NCI-H187 (cell line): ENCODE results near the gene PRKCE.

ENCODE experiments used
- DNase-seq, 2 experiments: peaks; one replicate each; lab custom pipeline; 2025; lab: John Stamatoyannopoulos, UW

The PRKCE gene

DNA sequence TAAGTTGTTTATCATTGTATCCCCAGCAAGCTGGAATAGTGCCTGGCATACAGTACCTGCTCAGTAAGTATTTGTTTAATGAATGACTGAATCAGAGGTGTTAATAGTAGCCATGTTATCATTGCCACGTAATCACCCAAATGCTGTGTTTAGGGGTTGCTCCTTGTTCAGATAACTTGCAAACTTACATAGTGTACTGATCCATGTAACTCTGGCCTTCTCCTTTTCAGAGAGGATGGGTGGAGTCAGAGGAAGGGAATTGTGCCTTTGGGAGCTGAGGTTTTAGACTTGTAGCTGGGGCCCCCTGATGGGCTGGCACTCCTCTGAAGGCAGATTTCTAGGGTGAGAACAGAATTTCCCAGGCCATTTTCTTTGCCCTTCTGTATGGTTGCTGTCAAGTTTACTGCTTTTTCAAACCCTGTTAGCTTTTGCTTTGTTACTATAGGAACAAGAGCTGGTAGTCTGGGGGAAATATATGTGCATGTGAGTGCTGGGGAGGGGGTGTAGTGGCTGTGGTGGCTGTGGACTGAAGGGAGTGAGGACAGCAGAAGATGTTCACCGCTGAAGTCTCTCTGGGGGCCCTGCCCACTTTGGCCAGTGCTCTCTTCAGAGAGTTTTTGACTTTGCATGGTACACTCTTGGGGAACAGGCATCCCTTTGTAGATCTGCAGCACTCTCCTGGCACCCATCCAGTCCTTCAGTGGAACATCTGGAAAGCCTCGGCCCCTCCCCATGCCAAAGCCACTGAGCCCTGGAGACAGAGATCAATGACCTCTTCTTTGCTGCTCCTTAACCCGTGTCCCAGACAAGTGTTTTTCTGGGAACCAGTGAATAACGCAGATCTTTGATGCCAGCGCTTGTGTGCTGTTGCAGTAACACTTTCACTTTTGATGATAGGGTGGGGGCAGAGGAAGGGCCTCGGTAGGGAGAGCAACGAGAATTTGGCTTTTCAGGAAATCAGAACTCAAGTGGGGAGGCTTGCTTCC, 209.0 kb downstream of the PRKCE start:
- DNase-seq = no peak

DNA sequence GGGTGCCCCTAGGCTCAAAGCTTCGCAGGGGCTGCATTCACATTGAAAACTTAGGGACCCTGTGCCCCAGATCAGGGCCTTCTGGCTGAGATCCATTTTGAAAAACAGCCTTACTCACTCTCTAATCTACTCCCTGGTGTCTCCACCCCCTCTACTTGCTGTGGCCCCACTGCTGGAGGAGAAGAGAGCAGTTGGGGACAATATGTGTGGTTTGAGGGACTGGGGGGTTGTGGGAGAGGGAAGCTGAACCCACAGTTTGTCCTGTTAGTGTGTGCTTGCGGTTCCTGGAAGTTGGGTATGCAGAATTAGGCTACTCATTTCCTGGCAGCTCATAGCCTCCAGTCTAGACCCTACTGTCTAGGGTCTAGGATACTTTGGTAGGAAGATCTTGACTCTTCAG, 211.4 kb downstream of the PRKCE start:
- DNase-seq = no peak

DNA sequence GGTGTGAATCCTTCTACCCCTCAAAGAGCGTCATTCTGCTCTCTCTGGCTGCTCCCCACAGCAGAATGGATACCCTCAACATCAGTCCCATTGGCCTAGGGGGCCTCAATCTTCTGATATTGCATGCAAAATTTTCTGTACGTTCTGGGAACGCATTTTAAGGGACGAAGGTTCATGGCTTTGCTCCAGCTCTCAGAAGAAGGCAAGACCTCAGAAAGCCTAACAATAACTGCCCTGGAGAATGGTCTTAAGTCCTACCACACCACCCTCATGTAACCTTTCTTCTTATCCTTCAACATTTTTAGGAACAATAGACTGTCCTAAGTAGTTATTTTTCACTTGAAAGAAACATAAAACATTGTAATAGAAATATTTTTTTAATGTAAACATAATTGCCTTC, 212.6 kb downstream of the PRKCE start:
- no peak for DNase-seq

DNA sequence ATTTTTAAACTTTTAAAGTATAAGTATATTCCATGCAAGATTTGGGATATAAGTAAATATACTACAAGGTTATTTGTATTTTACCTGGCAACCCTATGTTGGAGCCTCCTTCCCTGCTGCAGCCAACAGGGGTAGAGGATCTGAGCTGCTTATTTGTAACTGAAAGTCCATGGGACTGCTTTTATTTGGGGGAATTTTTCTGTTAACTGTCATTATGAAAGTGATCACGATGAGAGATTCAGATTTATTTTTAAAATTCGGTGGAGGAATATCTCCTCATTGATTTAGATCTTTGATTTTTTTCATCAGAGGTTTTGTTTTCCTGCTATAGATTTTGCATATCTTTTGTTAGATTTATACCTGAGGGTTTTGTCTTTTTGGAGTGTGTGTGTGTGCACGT, 215.9 kb downstream of the PRKCE start:
- no peak for DNase-seq

DNA sequence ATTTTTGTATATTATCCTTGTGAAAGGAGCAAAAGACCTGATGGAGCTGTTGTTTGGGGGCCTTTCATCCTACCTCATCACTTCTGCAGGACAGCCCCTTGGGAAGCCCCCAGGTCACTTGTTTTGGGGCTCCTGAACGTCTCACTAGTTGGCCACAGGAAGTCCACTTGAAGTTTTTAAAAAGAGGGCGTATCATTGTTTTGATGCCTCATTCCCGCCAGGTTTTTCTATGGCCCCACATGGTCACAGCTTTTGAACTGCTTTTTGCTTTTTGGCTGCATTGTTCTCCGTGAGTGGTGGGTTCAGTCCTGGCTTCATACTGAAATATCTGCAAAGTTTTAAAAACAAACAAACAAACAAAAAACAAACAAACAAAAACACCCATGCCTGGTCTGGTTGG, 216.3 kb downstream of the PRKCE start:
- DNase-seq = no peak

DNA sequence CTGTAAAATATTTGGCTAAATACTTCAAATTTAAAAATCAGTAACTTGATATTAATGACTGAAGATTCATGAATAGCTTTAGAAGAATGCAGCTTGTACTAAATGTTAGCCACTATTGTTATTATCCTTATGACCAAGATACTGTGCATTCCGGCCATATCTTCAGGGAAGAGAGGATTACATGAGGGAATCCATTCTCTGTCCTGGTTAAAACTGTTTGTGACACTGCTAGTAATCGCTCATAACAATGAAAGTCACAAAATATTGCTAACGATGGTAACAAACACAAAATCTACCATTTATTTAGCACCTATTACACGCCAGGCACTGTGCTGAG, 217.7 kb downstream of the PRKCE start:
- no peak for DNase-seq

DNA sequence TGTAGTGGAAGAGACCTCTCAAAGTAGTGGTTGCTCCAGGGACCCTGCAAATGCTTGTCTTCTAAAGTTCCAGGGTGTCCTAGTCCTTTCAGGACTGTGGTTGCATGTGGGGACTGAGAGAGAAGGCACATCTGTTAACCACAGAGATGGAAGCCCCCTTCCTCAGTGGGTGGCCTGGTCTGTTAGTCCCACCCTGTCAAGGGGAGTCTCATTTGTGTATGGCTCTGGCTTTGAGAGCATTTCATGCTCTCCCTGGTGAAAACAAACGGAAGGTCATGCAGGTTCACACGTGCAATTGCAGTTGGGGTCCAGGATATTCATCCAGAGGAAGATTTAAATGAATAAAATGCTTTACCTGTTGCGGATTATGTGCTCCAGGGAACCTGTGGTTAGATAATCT, 219.6 kb downstream of the PRKCE start:
- DNase-seq = no peak

DNA sequence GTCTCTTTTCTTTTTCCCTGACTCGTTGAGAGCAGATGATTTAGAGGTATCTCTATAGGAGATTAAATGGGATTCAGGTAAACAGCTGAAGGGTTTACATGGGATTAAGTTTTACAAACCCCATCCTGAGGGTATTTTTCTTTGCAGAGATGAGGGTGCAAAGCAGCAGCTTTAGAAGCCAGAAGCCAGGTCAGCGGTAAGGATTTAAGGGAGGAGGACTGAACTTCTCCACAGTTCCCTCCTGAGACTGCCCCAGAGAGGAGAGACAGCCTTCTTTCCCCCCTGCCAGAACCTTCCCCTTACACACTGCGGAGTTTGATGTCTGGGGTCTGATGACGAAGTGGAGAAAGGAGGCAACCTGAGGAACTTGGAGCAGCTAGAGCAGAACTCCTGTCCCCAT, 220.1 kb downstream of the PRKCE start:
- DNase-seq = no peak

DNA sequence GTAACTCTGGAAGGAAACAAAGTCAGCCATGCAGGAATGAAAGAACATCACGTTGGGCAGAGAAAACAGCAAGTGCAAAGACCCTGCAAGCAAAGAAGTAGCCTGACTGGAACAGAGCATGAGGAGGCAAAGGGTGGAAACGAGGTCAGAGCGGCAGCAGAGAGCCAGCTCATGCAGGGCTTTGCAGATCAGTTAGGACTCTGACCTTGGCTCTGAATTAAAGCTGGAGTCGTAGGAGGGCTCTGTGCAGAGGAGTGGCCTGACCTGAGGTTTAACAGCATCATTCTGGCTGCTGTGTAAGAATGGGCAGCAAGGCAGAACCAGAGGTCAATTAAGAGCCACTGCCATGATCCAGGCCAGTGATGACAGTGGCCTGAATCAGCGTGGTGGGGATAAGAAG, 220.7 kb downstream of the PRKCE start:
- no peak for DNase-seq

DNA sequence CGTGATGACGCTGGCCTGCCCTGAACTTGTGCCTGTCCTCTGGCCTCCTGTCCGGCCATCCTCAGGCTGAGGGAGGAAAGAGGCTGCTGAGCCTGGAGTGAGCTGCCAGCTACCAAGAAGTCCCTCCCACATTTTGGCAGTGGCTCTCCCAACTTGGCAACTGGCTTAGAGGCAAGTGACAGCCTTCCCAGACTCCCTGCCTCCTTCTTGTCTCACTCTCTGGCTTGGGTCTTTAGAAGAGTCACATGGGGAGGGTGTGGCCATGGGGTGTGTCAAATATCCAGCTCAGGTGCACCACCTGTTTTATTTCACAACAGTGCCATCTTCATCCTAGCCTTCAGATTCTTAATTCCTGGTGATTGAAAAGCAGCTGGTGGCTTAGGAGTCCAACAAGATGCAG, 222.9 kb downstream of the PRKCE start:
- no peak for DNase-seq

DNA sequence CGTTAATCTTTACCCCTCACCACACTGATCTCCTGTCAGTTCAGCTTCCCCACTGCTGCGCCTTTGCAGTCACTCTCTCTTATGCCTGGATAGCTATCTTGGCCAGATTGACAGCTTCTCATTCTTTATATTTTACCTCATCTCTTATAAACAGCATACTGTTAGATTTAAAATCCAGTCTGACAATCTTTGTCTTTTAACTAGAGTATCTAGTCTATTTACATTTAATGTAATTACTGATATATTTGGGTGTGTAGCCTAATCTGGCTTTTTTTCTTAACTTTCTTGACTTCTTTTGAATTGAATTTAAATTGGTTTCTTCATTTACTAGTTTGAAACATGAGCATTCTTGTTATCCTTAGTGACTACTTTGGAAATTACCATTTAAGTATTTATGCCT, 225.1 kb downstream of the PRKCE start:
- DNase-seq = no peak

DNA sequence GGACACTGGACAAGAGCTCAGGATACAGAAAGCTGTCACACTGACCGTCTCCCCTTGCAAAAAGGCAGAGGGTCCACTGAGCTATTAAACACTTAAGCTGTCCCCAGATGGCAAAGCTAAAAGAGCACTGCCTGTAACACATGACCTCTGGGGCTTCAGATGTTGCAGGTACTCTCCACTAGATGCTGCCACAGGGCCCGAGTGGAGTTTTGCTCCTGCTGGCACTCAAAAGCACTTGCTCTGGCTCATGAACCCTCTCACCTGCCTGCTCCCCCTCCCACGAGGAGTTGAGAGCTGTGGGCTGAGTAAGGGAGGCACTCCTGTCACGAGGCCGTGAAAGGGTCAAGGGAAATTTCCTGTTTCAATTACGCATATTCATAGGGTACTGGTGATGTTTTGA, 227.9 kb downstream of the PRKCE start:
- no peak for DNase-seq

DNA sequence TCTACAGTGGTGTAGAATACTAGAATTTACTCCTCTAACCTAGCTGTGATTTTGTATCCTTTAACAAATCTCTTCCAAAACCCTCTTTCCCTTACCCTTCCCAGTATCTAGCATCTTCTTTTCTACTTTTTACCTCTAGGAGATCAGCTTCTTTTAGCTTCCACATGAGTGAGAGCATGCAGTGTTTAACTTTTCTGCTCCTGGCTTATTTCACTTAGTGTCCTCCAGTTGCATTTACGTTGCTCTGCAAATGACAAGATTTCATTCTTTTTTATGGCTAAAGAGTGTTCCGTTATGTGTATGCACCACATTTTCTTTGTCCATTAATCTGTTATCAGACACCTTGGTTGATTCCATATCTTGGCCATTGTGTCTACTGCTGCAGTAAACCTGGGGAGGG, 228.5 kb downstream of the PRKCE start:
- DNase-seq = no peak

DNA sequence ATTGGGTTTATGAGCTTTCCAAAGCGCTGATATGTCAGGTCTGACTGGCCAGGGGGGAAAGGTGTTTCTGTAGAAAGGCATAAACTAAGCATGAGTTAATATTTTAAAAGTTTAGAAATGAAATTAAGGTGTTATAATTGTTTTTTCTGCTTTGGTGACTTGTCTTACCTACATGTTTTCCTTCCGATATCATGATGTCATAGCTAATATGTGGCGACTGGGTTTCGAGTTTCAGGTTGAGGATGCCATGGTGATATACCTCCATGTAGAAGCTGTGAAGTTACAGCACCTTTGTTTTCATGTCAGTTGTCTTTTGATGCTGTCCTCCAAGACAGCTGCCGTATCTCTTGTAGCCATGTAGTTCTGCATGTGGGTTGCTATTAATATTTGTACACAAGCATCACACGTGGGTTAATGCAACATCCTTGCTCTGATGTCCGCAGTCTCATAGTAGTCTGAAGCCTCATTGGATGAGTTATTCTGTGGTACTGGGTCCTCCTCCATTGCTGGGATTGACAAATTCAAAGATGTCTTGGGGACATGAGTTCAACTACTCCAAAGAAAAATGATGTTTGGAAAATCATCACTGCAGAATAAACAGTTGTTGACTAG, 230.6 kb downstream of the PRKCE start:
- DNase-seq = no peak

DNA sequence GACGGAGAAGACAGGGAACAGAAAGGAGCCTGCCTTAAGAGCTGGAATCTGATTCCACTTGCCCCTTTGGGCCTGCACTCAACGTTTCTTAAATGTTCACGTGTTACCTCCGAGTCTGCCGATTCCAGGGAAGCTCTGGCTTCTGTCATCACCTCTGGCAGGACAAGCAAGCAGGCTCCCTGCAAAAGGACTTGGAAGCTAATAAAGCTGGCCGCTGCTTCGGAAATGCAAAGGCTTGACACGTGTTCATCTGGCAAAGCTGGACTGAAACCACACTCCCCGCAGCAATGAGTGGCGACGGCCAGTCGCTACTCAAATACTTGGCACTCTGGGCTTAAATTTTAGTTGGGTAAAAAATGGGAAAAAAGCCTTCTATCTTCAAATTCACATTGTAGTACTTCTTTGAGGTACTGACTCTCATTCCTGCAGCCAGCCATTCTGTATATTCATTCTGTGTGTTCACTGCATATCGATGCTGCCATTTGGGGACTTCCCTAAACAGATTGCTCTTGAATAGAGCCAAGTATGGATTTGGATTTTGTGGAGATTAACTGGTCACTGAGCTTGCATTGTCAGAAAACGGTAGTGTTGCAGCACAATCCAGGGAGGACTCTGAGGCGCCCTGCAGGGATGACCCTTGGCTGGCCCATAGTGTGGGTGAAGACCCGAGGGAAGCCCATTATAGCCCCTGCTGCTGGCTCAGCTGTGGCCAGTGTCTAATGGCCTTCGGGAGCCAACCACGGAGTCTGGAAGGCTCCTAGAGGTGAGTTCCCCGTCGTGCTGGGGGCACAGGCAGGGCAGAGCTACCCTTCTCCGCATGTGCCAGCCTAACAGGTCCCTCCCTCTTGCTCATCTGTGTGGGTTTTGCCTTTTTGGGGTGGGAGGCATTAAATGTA, 231.5 kb downstream of the PRKCE start:
- DNase-seq = no peak

DNA sequence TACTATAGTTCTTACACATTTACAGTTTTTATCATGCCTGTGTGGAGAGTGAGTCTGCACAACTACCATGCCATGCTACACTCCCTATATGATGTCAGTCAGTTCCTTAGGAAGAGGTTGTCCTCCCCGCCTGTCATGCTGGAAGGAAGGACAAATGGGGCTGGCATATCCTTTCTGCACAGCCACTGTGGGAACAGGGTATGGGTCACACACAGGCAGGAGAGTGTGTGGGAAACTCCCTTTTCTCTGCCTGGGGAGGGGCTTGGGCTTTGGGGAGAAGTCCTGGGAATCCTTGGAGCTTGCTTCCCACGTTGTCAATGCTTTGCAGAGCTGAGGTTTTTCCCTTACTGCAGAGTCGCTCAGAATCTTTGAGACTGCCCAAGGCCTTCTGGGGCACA, 232.1 kb downstream of the PRKCE start:
- DNase-seq = no peak

DNA sequence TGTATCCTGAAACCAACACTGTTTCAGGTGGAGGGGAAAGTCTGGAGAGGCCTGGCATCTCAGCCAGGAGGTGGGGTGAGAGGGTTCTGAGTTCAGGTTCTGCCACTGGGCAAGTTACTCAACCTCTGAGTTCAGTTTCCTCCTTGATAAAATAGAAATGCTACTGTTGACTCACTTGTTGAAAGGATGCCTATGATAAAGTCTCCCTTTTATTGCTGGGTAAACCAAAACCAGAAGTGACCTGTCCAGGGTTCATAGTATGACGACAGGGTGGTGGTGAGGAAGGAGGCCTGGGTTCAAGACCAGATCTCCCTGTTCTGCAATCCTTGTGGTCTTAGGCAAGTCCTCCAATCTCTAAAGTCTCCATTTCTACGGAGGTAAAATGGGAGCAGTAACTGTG, 232.7 kb downstream of the PRKCE start:
- DNase-seq = no peak

DNA sequence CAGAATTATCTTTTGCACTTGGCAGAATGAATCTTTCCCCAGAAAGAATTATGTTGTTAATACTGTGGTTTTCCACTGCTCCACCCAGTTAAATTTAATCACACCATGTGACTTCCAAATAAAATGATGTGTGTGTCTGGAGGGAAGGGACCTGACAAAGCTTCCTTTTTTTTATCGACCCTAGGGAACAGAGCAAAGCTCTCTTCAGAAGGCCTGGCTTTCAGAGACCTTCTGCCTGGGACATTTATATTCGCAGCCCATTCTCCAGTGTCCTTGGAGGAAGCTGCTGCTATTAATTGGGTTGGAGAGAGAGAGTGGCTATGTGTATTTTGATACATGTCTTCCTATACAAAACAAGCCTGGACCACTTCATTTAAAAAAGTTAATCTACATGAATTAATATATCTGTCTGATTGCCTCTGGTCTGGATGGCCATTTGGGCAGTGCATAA, 233.7 kb downstream of the PRKCE start:
- DNase-seq = no peak

DNA sequence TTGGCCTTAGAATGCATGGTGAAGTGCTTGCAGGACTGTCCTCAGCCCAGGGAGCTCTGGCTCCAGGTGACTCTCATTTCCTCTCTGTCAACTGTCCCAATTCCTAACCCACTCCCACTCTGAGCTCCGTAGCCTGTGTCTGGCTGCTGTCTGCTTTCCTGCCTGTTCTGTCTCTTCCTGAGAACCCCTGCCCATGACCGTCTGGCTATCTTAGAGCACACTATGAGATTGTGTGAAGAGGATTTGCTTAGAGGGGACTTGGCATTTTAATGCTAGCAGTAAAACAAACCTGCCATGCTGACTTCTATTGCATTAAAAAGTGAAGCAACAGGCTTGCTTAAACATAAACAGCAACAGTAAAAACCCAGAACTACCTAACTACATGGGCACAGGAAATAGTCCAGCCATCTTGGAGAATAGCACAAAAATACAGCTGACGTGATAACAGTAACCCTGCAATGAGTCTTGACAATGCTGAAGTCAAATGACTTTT, 234.7 kb downstream of the PRKCE start:
- DNase-seq = no peak

DNA sequence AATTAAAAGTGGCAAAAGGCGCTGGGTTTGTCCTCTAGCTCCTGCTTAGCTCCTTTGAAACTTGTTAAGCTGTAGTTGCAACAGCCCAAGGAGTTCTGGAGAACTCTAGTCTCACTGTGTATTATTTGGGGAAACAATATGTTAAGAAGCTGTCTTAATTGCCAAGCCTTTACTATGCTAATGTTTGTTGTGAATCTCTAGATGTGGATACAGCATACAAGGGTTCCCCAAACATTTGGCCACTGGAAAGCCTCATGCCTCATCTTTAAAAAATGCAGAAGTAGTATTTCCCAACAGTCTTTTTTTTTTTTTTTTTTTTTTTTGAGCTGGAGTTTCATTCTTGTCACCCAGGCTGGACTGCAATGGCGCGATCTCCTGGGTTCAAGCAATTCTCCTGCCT, 236.7 kb downstream of the PRKCE start:
- no peak for DNase-seq

DNA sequence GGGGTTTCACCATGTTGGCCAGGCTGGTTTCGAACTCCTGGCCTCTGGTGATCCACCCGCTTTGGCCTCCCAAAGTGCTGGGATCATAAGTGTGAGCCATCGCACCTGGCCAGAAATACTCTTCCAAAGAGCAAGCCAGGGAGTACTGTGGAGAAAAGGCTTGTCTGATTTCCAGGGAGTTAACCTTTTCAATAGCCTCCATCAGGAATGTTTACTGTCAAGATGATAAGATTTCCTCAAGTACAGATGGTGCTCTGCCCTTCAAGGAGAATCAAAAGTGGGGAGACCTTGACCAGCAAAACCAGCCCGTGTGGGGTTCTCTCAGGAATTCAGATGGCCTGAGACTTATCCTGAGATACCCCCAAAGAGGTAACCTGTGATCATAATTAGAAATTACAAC, 237.2 kb downstream of the PRKCE start:
- DNase-seq = peak in 1 of 2 experiments; percentile 72

DNA sequence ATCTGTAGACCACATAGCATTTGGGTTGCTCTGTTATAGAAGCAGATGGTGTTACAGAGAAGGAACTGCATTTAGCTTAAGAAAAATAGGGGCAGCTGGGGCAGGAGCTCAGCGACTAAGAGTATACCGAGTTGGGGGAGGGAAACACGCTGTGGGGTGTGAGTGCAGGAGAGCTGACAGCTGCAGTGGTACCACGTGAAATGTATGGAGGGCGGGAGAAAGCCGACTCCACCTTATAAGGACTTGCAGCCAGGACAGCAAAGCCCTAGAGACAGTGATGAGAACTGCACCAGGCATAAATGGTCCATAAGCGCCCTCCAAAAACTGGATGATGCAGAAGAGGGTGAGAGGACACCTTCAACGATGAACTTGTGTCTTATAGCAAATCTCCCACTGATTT, 237.6 kb downstream of the PRKCE start:
- peak; percentile 83 to 93 for DNase-seq
